Erythroblast (primary cell): ENCODE results near the gene CTNNA2.

Experiments used
- GATA1 ChIP-seq: IDR thresholded peaks from 2 replicates; pipeline ENCODE4 v1.6.1; 2011; ENCODE audit warnings: low read depth, mild to moderate bottlenecking, control low read depth, low read length, moderate library complexity
- POLR2A ChIP-seq: IDR thresholded peaks from 2 replicates; pipeline ENCODE4 v1.6.1; 2011; ENCODE audit warnings: mild to moderate bottlenecking, low read length

- TF ChIP-seq POLR2A = no peak
- TF ChIP-seq GATA1 = no peak
Measured at GRCh38 chr2:79758042-79758441, 245.2 kb downstream of the CTNNA2 start.
